Activated CD4-positive, alpha-beta T cell treated with anti-CD3 and anti-CD28 coated beads for 1 hour (primary cell): Measurements from ENCODE around the gene TRAPPC2.

Experiments used
- DNase-seq: peaks from one replicate; pipeline ENCODE4 v3.0.0-alpha.2; 2020

TRAPPC2 gene

GRCh38 chrX:13664020-13664419 is 70.4 kb downstream of the TRAPPC2 start:
- DNase-seq = no peak

DNA sequence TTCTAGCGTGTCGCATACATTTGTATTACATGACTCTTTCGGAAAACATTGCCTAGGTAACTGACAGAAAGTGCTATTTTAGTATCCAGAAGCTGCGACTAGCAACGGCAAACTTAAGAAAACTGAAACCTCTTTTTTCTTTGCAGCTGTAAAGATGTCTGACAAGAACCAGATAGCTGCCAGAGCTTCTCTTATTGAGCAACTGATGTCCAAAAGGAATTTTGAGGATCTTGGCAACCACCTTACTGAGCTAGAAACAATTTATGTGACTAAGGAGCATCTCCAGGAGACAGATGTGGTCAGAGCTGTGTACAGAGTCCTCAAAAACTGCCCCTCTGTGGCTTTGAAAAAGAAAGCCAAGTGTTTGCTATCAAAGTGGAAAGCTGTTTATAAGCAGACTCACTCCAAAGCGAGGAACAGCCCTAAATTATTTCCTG is 72.0 kb downstream of the TRAPPC2 start:
- DNase-seq = no peak
